H9 (cell line): ENCODE data around the gene MAGEA2B. TPM values are rescaled to one million over a fixed set of nuclear protein-coding genes. Genes with fewer than 3 reads are reported as not detected.
"Not testable (repeated sequence)": the region's sequence is repeated elsewhere in the genome, so short reads cannot be mapped to it uniquely, and the experiment has no call there.

Experiments used
- DNase-seq: peaks from one replicate; pipeline ENCODE4 v3.0.0-alpha.2; 2017
- H2AFZ ChIP-seq: one replicate; pipeline ENCODE4 v1.6.1; 2013; ENCODE audit warnings: mild to moderate bottlenecking, low read length, control low read depth, moderate library complexity
- H2AK5ac ChIP-seq: 2 replicates; pipeline ENCODE4 v1.6.1; 2013; ENCODE audit warnings: low read length, control low read depth, mixed read lengths; ENCODE audit not compliant: insufficient read length
- H2BK120ac ChIP-seq: one replicate; pipeline ENCODE4 v1.6.1; 2013; ENCODE audit warnings: low read depth, mild to moderate bottlenecking, low read length, control low read depth, inconsistent platforms; ENCODE audit not compliant: poor library complexity, severe bottlenecking
- H2BK12ac ChIP-seq: 2 replicates; pipeline ENCODE4 v1.6.1; 2013; ENCODE audit warnings: low read length, control low read depth, mixed read lengths, low read depth; ENCODE audit not compliant: insufficient read length
- H2BK15ac ChIP-seq: 2 replicates; pipeline ENCODE4 v1.6.1; 2013; ENCODE audit warnings: low read depth, low read length, control low read depth
- H2BK20ac ChIP-seq: one replicate; pipeline ENCODE4 v1.6.1; 2013; ENCODE audit warnings: low read depth, mild to moderate bottlenecking, low read length, control low read depth, inconsistent platforms; ENCODE audit not compliant: poor library complexity, severe bottlenecking
- H2BK5ac ChIP-seq: 2 replicates; pipeline ENCODE4 v1.6.1; 2013; ENCODE audit warnings: low read length, control low read depth, mixed read lengths; ENCODE audit not compliant: insufficient read length
- H3K14ac ChIP-seq: 2 replicates; pipeline ENCODE4 v1.6.1; 2013; ENCODE audit warnings: low read length, control low read depth; ENCODE audit not compliant: insufficient read depth
- H3K18ac ChIP-seq: 2 replicates; pipeline ENCODE4 v1.6.1; 2013; ENCODE audit warnings: low read depth, mild to moderate bottlenecking, mixed read lengths, low read length, control low read depth; ENCODE audit not compliant: insufficient read length
- H3K23ac ChIP-seq: 2 replicates; pipeline ENCODE4 v1.6.1; 2013; ENCODE audit warnings: low read length, control low read depth, mixed read lengths, low read depth; ENCODE audit not compliant: insufficient read length
- H3K23me2 ChIP-seq: 2 replicates; pipeline ENCODE4 v1.6.1; 2013; ENCODE audit warnings: low read depth, mild to moderate bottlenecking, mixed read lengths, low read length, control low read depth; ENCODE audit not compliant: insufficient read length, poor library complexity, severe bottlenecking
- H3K27ac ChIP-seq: 2 replicates; pipeline ENCODE4 v1.5.1; 2013; ENCODE audit warnings: low read length, control low read depth, mixed read lengths, low read depth; ENCODE audit not compliant: insufficient read length
- H3K27me3 ChIP-seq: 2 replicates; pipeline ENCODE4 v1.6.1; 2013; ENCODE audit warnings: low read length, control low read depth, inconsistent platforms; ENCODE audit not compliant: insufficient read depth
- H3K4ac ChIP-seq: 2 replicates; pipeline ENCODE4 v1.6.1; 2013; ENCODE audit warnings: low read depth, mild to moderate bottlenecking, control low read depth, inconsistent platforms, low read length, moderate library complexity
- H3K4me1 ChIP-seq: 2 replicates; pipeline ENCODE4 v1.6.1; 2013; ENCODE audit warnings: low read length, control low read depth, inconsistent platforms; ENCODE audit not compliant: insufficient read depth
- H3K4me2 ChIP-seq: 2 replicates; pipeline ENCODE4 v1.6.1; 2013; ENCODE audit warnings: low read length, control low read depth, mixed read lengths; ENCODE audit not compliant: insufficient read length, insufficient read depth
- H3K56ac ChIP-seq: 2 replicates; pipeline ENCODE4 v1.6.1; 2013; ENCODE audit warnings: low read depth, mild to moderate bottlenecking, mixed read lengths, low read length, control low read depth; ENCODE audit not compliant: insufficient read length
- H3K79me1 ChIP-seq: 2 replicates; pipeline ENCODE4 v1.6.1; 2013; ENCODE audit warnings: low read depth, mild to moderate bottlenecking, moderate library complexity, low read length, control low read depth, inconsistent platforms; ENCODE audit not compliant: insufficient read depth, poor library complexity, severe bottlenecking
- H3K79me2 ChIP-seq: 2 replicates; pipeline ENCODE4 v1.6.1; 2013; ENCODE audit warnings: low read length, control low read depth, inconsistent platforms; ENCODE audit not compliant: insufficient read depth
- H3K9ac ChIP-seq: 2 replicates; pipeline ENCODE4 v1.6.1; 2013; ENCODE audit warnings: low read length, control low read depth, mixed read lengths; ENCODE audit not compliant: insufficient read length; ENCODE audit errors: extremely low read depth
- H3K9me3 ChIP-seq: one replicate; pipeline ENCODE4 v1.6.1; 2013; ENCODE audit warnings: low read depth, low read length, inconsistent platforms; ENCODE audit not compliant: control insufficient read depth
- H3T11ph ChIP-seq: one replicate; pipeline ENCODE4 v1.6.1; 2013; ENCODE audit warnings: mild to moderate bottlenecking, low read length, control low read depth, inconsistent platforms
- H4K20me1 ChIP-seq: one replicate; pipeline ENCODE4 v1.6.1; 2013; ENCODE audit not compliant: control insufficient read depth, insufficient read length, insufficient read depth
- H4K5ac ChIP-seq: 2 replicates; pipeline ENCODE4 v1.6.1; 2013; ENCODE audit warnings: low read depth, mild to moderate bottlenecking, mixed read lengths, low read length, control low read depth; ENCODE audit not compliant: insufficient read length
- H4K8ac ChIP-seq: replicated peaks from 2 replicates; pipeline ENCODE4 v1.6.1; 2013; ENCODE audit warnings: low read length, control low read depth, mixed read lengths, low read depth; ENCODE audit not compliant: insufficient read length
- H4K91ac ChIP-seq: 2 replicates; pipeline ENCODE4 v1.6.1; 2013; ENCODE audit warnings: low read depth, mild to moderate bottlenecking, moderate library complexity, mixed read lengths, low read length, control low read depth; ENCODE audit not compliant: insufficient read length
- H3K27ac Mint-ChIP-seq, 3 experiments: 2 replicates in 2 of 3; 3 replicates in 1 of 3; pipeline ENCODE4 v1.8.0; 2020 to 2021; ENCODE audit warnings: mixed read lengths in 3 of 3, mild to moderate bottlenecking in 1 of 3, moderate library complexity in 1 of 3
- H3K27me3 Mint-ChIP-seq: 2 replicates; pipeline ENCODE4 v1.8.0; 2021; ENCODE audit warnings: low read depth, mild to moderate bottlenecking, moderate library complexity, mixed read lengths
- H3K36me3 Mint-ChIP-seq, 3 experiments: 2 replicates in 2 of 3; 3 replicates in 1 of 3; pipeline ENCODE4 v1.8.0; 2020 to 2021; ENCODE audit warnings: low read depth in 3 of 3, mixed read lengths in 3 of 3; ENCODE audit not compliant: insufficient read depth in 1 of 3
- H3K4me1 Mint-ChIP-seq, 2 experiments: 2 replicates each; pipeline ENCODE4 v1.8.0; 2020; ENCODE audit warnings: mixed read lengths in 2 of 2
- H3K4me3 Mint-ChIP-seq, 2 experiments: 2 replicates in 1 of 2; 3 replicates in 1 of 2; pipeline ENCODE4 v1.8.0; 2020 to 2021; ENCODE audit warnings: mild to moderate bottlenecking in 2 of 2, mixed read lengths in 2 of 2, moderate library complexity in 1 of 2
- H3K9me3 Mint-ChIP-seq, 2 experiments: 2 replicates in 1 of 2; 3 replicates in 1 of 2; pipeline ENCODE4 v1.8.0; 2020; ENCODE audit warnings: mild to moderate bottlenecking in 2 of 2, mixed read lengths in 2 of 2, moderate library complexity in 1 of 2
- WGBS: extraction: QIAGEN DNeasy Blood & Tissue Kit; methylation state at CpG from one replicate; pipeline ENCODE4 v1.1.7; 2013; ENCODE audit warnings: missing lambda C conversion rate, low lambda C conversion rate, mixed read lengths; ENCODE audit not compliant: insufficient read length; ENCODE audit errors: extremely low coverage; 5-methylcytosine and 5-hydroxymethylcytosine counted together
- total RNA-seq: library from RNA; stranded (reverse); gene quantifications from 2 replicates; pipeline ENCODE4 v1.2.1, GENCODE V29; 2021

Gene MAGEA2B
- total RNA-seq, 1 experiment from 2014 or later, result not detected

GRCh38 chrX:152766562-152766961 lies 52.1 kb downstream of the MAGEA2B start:
- not testable (repeated sequence) for H4K20me1 ChIP-seq, H3K23ac ChIP-seq, H3K56ac ChIP-seq, H3K9me3 ChIP-seq, H3K4me1 Mint-ChIP-seq, H2BK120ac ChIP-seq, H3K14ac ChIP-seq, H2AK5ac ChIP-seq, H4K91ac ChIP-seq, H2AFZ ChIP-seq, H2BK5ac ChIP-seq, H3K27ac Mint-ChIP-seq, H4K5ac ChIP-seq, H3K4me2 ChIP-seq, H2BK15ac ChIP-seq, H3K23me2 ChIP-seq, H3K36me3 Mint-ChIP-seq, H3K27me3 ChIP-seq, H3K27me3 Mint-ChIP-seq, H4K8ac ChIP-seq, H3K9me3 Mint-ChIP-seq, H3K79me2 ChIP-seq, H2BK20ac ChIP-seq, DNase-seq, H3K4ac ChIP-seq, H3T11ph ChIP-seq, H3K27ac ChIP-seq, H2BK12ac ChIP-seq, H3K9ac ChIP-seq, H3K79me1 ChIP-seq, H3K4me1 ChIP-seq, H3K4me3 Mint-ChIP-seq, H3K18ac ChIP-seq
- no CpG with 5 or more reads among the region's 9 CpGs for WGBS

Other genes with a start within 250 kb of the MAGEA2B start
- gene GABRQ, start 76.7 kb upstream of the MAGEA2B start, total RNA-seq, result 3.8 and 3.9 TPM in 2 replicates
- not detected in 2 replicates for gene MAGEA3, start 15.8 kb upstream of the MAGEA2B start, total RNA-seq
- gene CSAG2, start 5.4 kb upstream of the MAGEA2B start, total RNA-seq, result not detected in 2 replicates
- not detected in 2 replicates for gene CSAG1, start 19.1 kb downstream of the MAGEA2B start, total RNA-seq
- gene MAGEA12, start 19.1 kb downstream of the MAGEA2B start, total RNA-seq, result not detected in 2 replicates
- gene MAGEA2, start 39.2 kb downstream of the MAGEA2B start, total RNA-seq, result 0.13 and 0.22 TPM in 2 replicates
- not detected in 2 replicates for gene CSAG3, start 44.6 kb downstream of the MAGEA2B start, total RNA-seq
- not detected in 2 replicates for gene MAGEA6, start 55.1 kb downstream of the MAGEA2B start, total RNA-seq
- gene CETN2, start 116.1 kb downstream of the MAGEA2B start, total RNA-seq, result 23.6 and 24.6 TPM in 2 replicates
- 31.6 and 32.7 TPM in 2 replicates for gene NSDHL, start 116.4 kb downstream of the MAGEA2B start, total RNA-seq
- 10.2 and 11.3 TPM in 2 replicates for gene ZNF185, start 183.4 kb downstream of the MAGEA2B start, total RNA-seq